HCT116 (cell line): ENCODE measurements around the gene SUSD5. TPM values are rescaled to one million over a fixed set of nuclear protein-coding genes. Genes with fewer than 3 reads are reported as not detected.

Source experiments
- ATAC-seq: fragments of 200-7000 bp; cut with Tn5 transposase; 2 replicates; pipeline ENCODE4 v1.9.1; 2020; ENCODE audit warnings: mild to moderate bottlenecking, moderate library complexity
- BruUV-seq: library from RNA; stranded (reverse); fragments of 400-500 nt; replicated peaks from 2 replicates; lab custom pipeline; 2021; lab: Mats Ljungman, UMichigan
- CTCF ChIA-PET: fragments of 300-600 bp; sonication (Branson Sonifier 250); formaldehyde crosslinking; loops from one replicate; lab custom pipeline; 2021; ENCODE audit warnings: antibody characterized with exemption; lab: Charles Lee
- POLR2A ChIA-PET: fragments of 300-600, 350-600 bp; sonication (Branson Sonifier 250); formaldehyde crosslinking; loops from one replicate; lab custom pipeline; 2021; ENCODE audit warnings: antibody characterized with exemption; lab: Charles Lee
- RAD21 ChIA-PET, 2 experiments: fragments of 300-600 bp; sonication (Branson Sonifier 250); formaldehyde crosslinking; loops; one replicate each; lab custom pipeline; 2023; ENCODE audit warnings: low total read pairs in 2 of 2; ENCODE audit not compliant: uncharacterized antibody in 2 of 2, unreplicated experiment in 2 of 2, low non-redundant PET in 1 of 2; lab: Charles Lee
- DNase-seq: peaks from one replicate; pipeline ENCODE4 v3.0.0-alpha.2; 2010; ENCODE audit warnings: low read depth, low spot score
- H2AFZ ChIP-seq: fragments of 200-600 bp; shearing (Covaris generic), sonication (generic); 2 replicates; pipeline ENCODE4 v1.6.1; 2017; ENCODE audit warnings: low read depth, mixed run types, mixed read lengths, antibody characterized with exemption, low read length; ENCODE audit not compliant: poor library complexity, severe bottlenecking
- H3K27ac ChIP-seq: 2 replicates; pipeline ENCODE4 v1.5.1; 2012; ENCODE audit warnings: low read depth, low read length
- H3K27me3 ChIP-seq: fragments of 200-600 bp; sonication (generic); 2 replicates; pipeline ENCODE4 v1.6.1; 2016; ENCODE audit warnings: mixed run types, low read length, mixed read lengths; ENCODE audit not compliant: insufficient read depth
- H3K36me3 ChIP-seq, 2 experiments: fragments of 200-500 bp in 1 of 2; fragments of 200-600 bp in 1 of 2; sonication (Bioruptor generic) in 1 of 2; sonication (generic) in 1 of 2; 2 replicates each; pipeline versions ENCODE4 v1.5.1 to v1.6.1; 2014 to 2016; ENCODE audit warnings: low read length in 2 of 2, inconsistent platforms in 1 of 2, mixed read lengths in 1 of 2, mixed run types in 1 of 2; ENCODE audit not compliant: insufficient read depth in 2 of 2, control insufficient read depth in 1 of 2
- H3K4me1 ChIP-seq, 2 experiments: fragments of 200-600 bp in 1 of 2; sonication (generic) in 1 of 2; 2 replicates each; pipeline versions ENCODE4 v1.5.1 to v1.6.1; 2012 to 2017; ENCODE audit warnings: low read length in 2 of 2, inconsistent platforms in 1 of 2, mild to moderate bottlenecking in 1 of 2, mixed read lengths in 1 of 2, mixed run types in 1 of 2, moderate library complexity in 1 of 2; ENCODE audit not compliant: insufficient read depth in 2 of 2, control insufficient read depth in 1 of 2
- H3K4me2 ChIP-seq: fragments of 200-600 bp; sonication (generic); 2 replicates; pipeline ENCODE4 v1.6.1; 2017; ENCODE audit warnings: mixed run types, low read length, mixed read lengths
- H3K4me3 ChIP-seq, 2 experiments: fragments of 200-600 bp in 1 of 2; sonication (generic) in 1 of 2; replicated peaks in 1 of 2; 2 replicates each; pipeline ENCODE4 v1.5.1; 2011 to 2016; ENCODE audit warnings: low read length in 2 of 2, control low read depth in 1 of 2, low read depth in 1 of 2, mild to moderate bottlenecking in 1 of 2, mixed read lengths in 1 of 2, mixed run types in 1 of 2
- H3K79me2 ChIP-seq: fragments of 200-600 bp; sonication (generic); 2 replicates; pipeline ENCODE4 v1.6.1; 2017; ENCODE audit warnings: mild to moderate bottlenecking, mixed run types, low read length, moderate library complexity, mixed read lengths; ENCODE audit not compliant: insufficient read depth
- H3K9ac ChIP-seq: fragments of 200-600 bp; sonication (generic); 2 replicates; pipeline ENCODE4 v1.6.1; 2016; ENCODE audit warnings: low read length, mixed read lengths
- H3K9me2 ChIP-seq: fragments of 200-600 bp; sonication (generic), shearing (Covaris generic); 2 replicates; pipeline ENCODE4 v1.6.1; 2017; ENCODE audit warnings: mixed run types, mild to moderate bottlenecking, moderate library complexity; ENCODE audit not compliant: insufficient read depth
- H3K9me3 ChIP-seq, 2 experiments: fragments of 200-500 bp in 1 of 2; fragments of 200-600 bp in 1 of 2; sonication (Bioruptor generic) in 1 of 2; sonication (generic) in 1 of 2; 2 replicates each; pipeline ENCODE4 v1.6.1; 2014 to 2017; ENCODE audit warnings: low read length in 2 of 2, mixed read lengths in 2 of 2, inconsistent platforms in 1 of 2, low read depth in 1 of 2, mild to moderate bottlenecking in 1 of 2, mixed run types in 1 of 2, moderate library complexity in 1 of 2; ENCODE audit not compliant: control insufficient read depth in 1 of 2, insufficient read depth in 1 of 2
- H4K20me1 ChIP-seq: fragments of 200-600 bp; sonication (generic), shearing (Covaris generic); 2 replicates; pipeline ENCODE4 v1.6.1; 2017; ENCODE audit warnings: mixed run types, mild to moderate bottlenecking, moderate library complexity; ENCODE audit not compliant: insufficient read depth
- CBX3 ChIP-seq: IDR thresholded peaks from 2 replicates; pipeline ENCODE4 v1.6.1; 2012; ENCODE audit warnings: low read depth
- CEBPB ChIP-seq: IDR thresholded peaks from 2 replicates; pipeline ENCODE4 v1.6.1; 2012; ENCODE audit warnings: low read depth
- EGR1 ChIP-seq: IDR thresholded peaks from 2 replicates; pipeline ENCODE4 v1.6.1; 2012; ENCODE audit warnings: low read depth
- EZH2 ChIP-seq: fragments of 200-600 bp; sonication (generic); IDR thresholded peaks from 2 replicates; pipeline ENCODE4 v1.6.1; 2017; ENCODE audit warnings: antibody characterized with exemption, mixed run types
- EZH2phosphoT487 ChIP-seq: fragments of 200-600 bp; IDR thresholded peaks from 2 replicates; pipeline ENCODE4 v1.6.1; 2018; ENCODE audit warnings: antibody characterized with exemption, borderline replicate concordance
- FOSL1 ChIP-seq: IDR thresholded peaks from 2 replicates; pipeline ENCODE4 v1.6.1; 2012; ENCODE audit warnings: low read depth
- JUND ChIP-seq: IDR thresholded peaks from 2 replicates; pipeline ENCODE4 v1.6.1; 2012
- RAD21 ChIP-seq: IDR thresholded peaks from 2 replicates; pipeline ENCODE4 v1.6.1; 2012; ENCODE audit warnings: low read depth, mild to moderate bottlenecking
- REST ChIP-seq: IDR thresholded peaks from 2 replicates; pipeline ENCODE4 v1.6.1; 2012; ENCODE audit warnings: low read depth
- SIN3A ChIP-seq: IDR thresholded peaks from 2 replicates; pipeline ENCODE4 v1.6.1; 2012; ENCODE audit warnings: low read depth
- SRF ChIP-seq: IDR thresholded peaks from 2 replicates; pipeline ENCODE4 v1.6.1; 2012; ENCODE audit warnings: low read depth
- TCF7L2 ChIP-seq: IDR thresholded peaks from 2 replicates; pipeline ENCODE4 v1.7.0; 2011; ENCODE audit warnings: borderline replicate concordance, inconsistent platforms; ENCODE audit not compliant: insufficient read depth, insufficient read length; ENCODE audit errors: extremely low read depth
- ZBTB33 ChIP-seq: IDR thresholded peaks from 2 replicates; pipeline ENCODE4 v1.6.1; 2011; ENCODE audit warnings: mild to moderate bottlenecking, low read length, moderate library complexity; ENCODE audit not compliant: insufficient replicate concordance; ENCODE audit errors: extremely low read depth
- ZFX ChIP-seq: fragments of 450-650 bp; IDR thresholded peaks from 2 replicates; pipeline ENCODE4 v1.6.1; 2017
- ZNF274 ChIP-seq: fragments of 200-500 bp; sonication (Bioruptor generic); IDR thresholded peaks from 2 replicates; pipeline ENCODE4 v1.6.1; 2014; ENCODE audit warnings: mild to moderate bottlenecking, low read depth, low read length, inconsistent platforms
- intact Hi-C: fragments of 100-400 bp; cut with micrococcal nuclease; formaldehyde crosslinking; loops from 2 replicates; pipeline ENCODE4 v1.10.0; 2022
- total RNA-seq: library from RNA; stranded (reverse); gene quantifications from one replicate; pipeline ENCODE4 v1.2.1, GENCODE V29; 2021; ENCODE audit not compliant: unreplicated experiment
- TF ChIP-seq, protein P1 (sequence below): IDR thresholded peaks from 2 replicates; pipeline ENCODE4 v1.6.1; 2012

The SUSD5 gene
- total RNA-seq, 1 experiment from 2014 or later, result not detected

DNA sequence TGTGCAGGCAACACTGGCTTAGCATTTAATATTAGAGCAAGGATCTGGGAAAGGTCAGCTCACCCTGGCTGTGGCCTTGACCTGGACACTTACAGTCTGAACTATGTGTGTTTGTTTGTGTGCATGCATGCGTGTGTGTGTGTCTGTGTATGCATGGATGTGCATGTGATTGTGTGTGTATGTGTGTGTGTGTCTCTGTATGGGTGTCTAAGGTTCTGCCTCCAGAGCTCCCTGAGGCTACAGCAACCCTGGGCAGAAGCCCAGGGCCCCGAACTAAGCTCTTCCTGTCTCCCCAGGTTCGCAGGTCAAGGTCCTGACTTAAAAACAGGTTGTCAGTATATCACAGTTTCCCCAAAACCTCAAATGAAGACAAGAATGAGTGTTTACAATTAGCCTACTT is 51.3 kb downstream of the SUSD5 start:
- Histone ChIP-seq H3K27me3 (no peaks in the 10 kb centered on the region), H3K9me2 (no peaks in the 10 kb centered on the region), H3K36me3 (no peaks in the 10 kb centered on the region), H3K9ac (no peak overlapping the region), H3K4me3 (no peak overlapping the region), H4K20me1 (no peaks in the 10 kb centered on the region), H3K27ac (no peak overlapping the region), H3K4me2 (no peak overlapping the region), H2AFZ (no peak overlapping the region), H3K9me3 (no peaks in the 10 kb centered on the region), H3K4me1 (peaks cover 0 to 8% of the 10 kb centered on the region in 2 experiments; a peak in 2 of 4 replicates), H3K79me2 (no peaks in the 10 kb centered on the region)
- ChIA-PET POLR2A (no interaction called here), CTCF (no interaction called here), RAD21 (no interaction called here)
- ATAC-seq, result no peak
- intact Hi-C loops, result no loop called here
- no peak for DNase-seq
- TF ChIP-seq ZNF274, result no peak
- TF ChIP-seq CEBPB, result no peak
- no peak for TF ChIP-seq ZFX
- no peak for TF ChIP-seq SRF
- no TSS peak for BruUV-seq

GRCh38 chr3:33166095-33166494 is 52.5 kb downstream of the SUSD5 start:
- DNase-seq (no peak), ATAC-seq (no peak)
- Histone ChIP-seq H3K79me2 (no peaks in the 10 kb centered on the region), H3K9ac (no peak overlapping the region), H3K4me1 (peaks cover 0 to 8% of the 10 kb centered on the region in 2 experiments; a peak in 2 of 4 replicates), H3K27ac (no peak overlapping the region), H2AFZ (no peak overlapping the region), H3K4me3 (no peak overlapping the region), H4K20me1 (no peaks in the 10 kb centered on the region), H3K9me3 (no peaks in the 10 kb centered on the region), H3K4me2 (no peak overlapping the region), H3K36me3 (no peaks in the 10 kb centered on the region), H3K9me2 (no peaks in the 10 kb centered on the region), H3K27me3 (no peaks in the 10 kb centered on the region)
- intact Hi-C loops, result no loop called here
- BruUV-seq, result no TSS peak
- TF ChIP-seq ZBTB33 (no peak), SIN3A (no peak), TCF7L2 (no peak), EGR1 (no peak), CBX3 (no peak), REST (no peak), EZH2phosphoT487 (no peak), ZFX (no peak), RAD21 (no peak), CEBPB (no peak), FOSL1 (no peak), JUND (no peak), EZH2 (no peak), SRF (no peak)
- TF ChIP-seq, protein P1, sequence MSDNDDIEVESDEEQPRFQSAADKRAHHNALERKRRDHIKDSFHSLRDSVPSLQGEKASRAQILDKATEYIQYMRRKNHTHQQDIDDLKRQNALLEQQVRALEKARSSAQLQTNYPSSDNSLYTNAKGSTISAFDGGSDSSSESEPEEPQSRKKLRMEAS, result no peak
- POLR2A ChIA-PET, result no interaction called here
- RAD21 ChIA-PET, result no interaction called here
- CTCF ChIA-PET, result no interaction called here
